ENCODE data around the gene ICA1. TPM values are rescaled to one million over a fixed set of nuclear protein-coding genes. Genes with fewer than 3 reads are reported as not detected.

Gene ICA1
- total RNA-seq, 1 donor from 2014 or later = 27.0 TPM

DNA sequence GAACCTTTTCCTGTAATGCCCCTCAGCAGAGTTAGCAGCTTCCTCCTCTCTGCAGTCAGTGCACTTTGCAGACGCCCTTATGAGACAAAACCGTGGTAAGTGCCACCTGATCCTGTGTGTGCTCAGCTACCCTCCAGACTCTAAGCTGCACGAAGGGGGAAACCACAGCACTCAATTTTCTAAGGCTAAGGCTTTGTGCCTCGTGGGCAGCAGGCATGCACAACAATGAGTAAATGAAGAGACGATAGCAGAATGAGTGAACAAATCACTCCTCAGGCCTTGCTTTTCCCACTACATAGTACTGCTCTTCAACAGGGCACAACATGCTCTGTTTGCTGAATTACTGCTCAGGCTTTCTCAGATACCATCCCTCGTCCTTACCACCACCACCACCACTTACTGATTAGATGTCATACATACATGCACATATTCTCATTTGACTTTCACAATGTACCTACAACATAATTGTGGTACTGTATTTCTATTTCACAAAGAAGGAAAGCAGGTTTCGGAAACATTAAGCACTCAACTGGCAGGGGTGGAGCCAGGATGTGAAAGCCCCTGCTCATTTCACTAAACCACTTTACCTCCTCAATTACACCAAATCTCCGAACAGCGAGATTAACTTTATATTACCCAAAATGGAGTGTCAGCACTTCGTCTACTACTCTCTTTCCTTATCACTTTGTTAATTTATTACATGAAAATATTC is 85.4 kb downstream of the ICA1 start:
- intact Hi-C loops (cut with DNase I) = no loop called here
- peak; percentile 57 for ATAC-seq
- DNase-seq (ENCODE audit: low spot score) = no peak

DNA sequence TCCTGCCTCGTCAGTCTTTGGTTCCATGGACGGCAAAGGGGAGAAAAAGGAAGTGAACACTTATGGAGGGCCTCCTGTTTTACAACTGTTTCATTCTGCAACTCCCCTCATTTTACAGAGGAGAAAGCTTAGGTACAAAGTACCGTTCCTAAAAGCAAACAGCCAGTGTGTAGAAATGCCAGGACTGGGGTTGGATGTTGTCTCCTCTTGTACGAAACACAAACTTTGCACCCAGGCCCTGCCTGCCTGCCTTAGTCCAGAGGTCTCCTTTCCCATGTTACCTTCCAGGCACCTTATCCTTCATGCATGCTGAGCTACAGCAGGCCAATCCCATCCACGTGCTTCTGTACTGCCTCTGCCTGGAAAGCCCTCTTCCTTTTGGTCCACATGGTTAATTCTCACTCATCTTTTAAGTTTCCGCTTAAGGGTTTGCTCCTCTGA is 86.0 kb downstream of the ICA1 start:
- ATAC-seq (no peak), DNase-seq (ENCODE audit: low spot score) (no peak)
- intact Hi-C loops (cut with DNase I) = no loop called here

DNA sequence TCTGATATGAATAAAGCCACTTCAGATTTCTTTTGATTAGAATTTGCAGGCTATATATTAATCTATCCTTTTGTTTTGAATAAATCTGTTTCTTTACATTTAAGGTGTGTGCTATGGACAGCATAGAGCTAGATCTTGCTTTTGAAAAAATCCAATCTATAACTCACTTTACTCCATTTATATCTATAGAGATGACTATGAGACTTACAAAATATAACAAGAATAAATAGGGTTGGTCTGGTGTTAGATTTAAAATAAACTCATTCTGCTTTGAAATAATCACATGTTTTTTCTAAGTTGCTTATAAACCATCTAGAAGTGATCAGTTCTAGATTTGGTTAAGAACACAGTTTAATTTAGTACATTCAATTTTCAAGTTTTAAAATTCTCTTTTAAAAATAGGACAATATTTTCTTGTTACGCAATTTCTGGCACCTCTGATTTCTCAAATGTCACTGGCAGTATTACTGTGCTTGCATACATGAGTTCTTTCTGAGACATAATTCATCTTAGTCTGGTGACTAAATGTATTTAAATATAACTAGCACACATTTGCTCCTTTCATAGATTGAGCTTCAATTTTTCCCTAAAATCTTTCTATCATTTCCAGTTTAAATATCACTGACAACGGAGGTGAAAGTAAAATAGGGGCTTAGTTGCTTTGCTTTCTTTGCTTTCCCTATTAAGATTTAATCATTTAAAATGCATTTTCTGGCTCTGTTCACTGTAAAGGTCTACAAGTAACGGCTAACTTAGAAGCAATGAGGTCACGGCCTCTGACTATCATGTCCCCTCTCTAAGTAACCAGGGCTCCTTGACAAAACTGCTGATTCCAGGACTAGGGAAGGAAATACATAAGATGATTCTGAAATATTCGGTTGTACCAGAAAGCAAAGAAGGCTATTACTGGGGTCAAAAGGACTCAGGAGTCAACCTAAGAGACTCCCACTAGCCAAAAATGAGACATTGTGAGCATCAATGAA is 89.3 kb downstream of the ICA1 start:
- intact Hi-C loops (cut with DNase I) = loop anchor here (5.0 kb wide), 1 partner anchor 180 kb away; no protein-coding TSS in a partner anchor
- ATAC-seq = no peak
- DNase-seq (ENCODE audit: low spot score) = no peak

DNA sequence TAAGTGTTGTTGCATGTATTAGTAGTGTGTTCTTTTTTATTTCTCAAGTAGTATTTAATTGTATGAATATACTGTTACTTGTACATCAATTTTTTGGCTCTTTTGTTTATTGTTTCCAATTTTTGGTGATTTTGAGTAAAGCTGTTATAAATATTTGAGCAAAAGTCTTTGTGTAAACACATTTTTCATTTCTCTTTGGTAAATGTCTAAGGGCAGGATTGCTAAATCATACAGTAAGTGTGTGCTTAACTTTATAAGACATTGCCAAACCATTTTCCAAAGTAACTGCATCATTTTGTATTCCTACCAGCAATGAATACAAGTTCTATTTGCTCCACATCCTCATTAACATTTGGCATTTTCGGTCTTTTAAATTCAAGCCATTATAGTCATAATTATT is 92.8 kb downstream of the ICA1 start:
- intact Hi-C loops (cut with DNase I) = no loop called here
- DNase-seq (ENCODE audit: low spot score) = no peak
- no peak for ATAC-seq

DNA sequence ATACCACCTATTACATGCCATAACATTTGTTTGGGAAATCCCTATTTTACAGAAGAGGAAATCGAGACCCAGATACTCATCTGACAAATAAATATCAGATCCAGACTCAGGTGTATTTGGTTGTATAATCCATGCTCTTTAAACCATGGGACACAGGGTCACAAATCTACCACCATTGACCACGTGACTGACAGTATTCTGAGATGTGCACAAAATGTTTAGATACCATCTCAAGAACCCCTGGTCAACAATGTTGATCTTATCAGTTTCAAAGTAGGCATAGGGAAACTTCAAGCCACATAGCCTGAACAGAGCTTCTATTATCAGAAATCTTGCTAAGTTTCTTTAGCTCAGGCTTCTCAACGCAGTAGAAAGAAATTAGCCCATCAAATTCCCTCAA is 93.6 kb downstream of the ICA1 start:
- intact Hi-C loops (cut with DNase I) = no loop called here
- DNase-seq (ENCODE audit: low spot score) (no peak), ATAC-seq (no peak)

DNA sequence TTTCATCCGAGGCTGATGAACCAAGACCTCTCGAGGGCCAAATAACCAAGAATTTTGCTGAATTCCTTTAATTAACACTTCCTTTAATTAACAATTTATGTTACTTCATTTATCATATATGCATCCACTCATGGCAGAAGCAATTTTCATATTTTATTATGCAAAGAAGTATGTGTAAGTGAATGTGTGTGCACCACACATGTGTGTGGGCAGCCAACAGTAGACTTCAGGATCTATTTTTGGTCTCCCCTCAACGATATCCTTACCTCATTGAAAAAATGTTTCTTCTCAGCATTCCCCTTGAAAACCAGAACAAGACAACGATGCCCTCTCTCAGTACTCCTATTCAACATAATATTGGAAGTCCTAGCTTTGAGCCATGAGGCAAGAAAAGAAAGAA is 96.8 kb downstream of the ICA1 start:
- intact Hi-C loops (cut with DNase I) = no loop called here
- DNase-seq (ENCODE audit: low spot score) (no peak), ATAC-seq (no peak)

DNA sequence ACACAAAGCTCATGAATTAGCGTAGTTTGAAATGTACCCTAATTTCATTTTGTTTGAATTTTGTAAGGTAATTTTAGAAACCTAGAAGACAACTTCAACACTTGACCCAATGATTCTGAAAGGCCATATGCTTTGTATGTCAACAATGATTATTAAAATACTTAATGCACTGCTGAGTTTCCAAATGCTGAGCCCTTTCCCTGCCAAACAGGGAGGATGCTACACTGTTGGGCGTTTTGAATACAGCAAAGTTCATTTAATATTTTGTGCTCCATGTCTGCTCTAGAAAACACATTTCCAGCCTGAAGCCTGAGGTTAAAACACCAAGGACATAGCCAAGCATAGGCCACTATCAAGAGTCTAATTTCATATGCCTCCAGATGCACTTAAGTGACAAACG is 99.8 kb downstream of the ICA1 start:
- ATAC-seq = no peak
- intact Hi-C loops (cut with DNase I) = no loop called here
- no peak for DNase-seq (ENCODE audit: low spot score)

DNA sequence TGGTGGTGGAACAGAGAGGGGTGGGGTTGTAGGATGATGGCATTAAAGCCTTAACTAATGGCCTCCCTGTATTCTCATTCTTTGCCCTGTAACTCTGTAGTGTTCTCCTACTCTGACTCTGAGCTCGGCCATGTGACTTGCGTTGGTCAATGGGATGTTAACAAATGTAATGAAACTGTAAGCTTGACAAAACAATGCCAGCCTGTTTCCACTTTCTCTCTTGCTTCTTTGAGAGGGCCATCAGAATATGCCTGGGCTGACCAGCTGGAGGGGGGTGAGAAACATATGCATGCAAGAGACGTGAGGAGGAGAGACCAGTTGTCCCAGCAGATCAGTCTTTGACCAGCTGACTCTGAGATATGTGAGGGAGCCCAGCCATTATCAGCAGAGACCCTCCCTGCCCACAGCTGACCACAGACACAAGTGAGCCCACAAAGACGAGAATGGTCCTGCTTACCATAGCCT is 100.6 kb downstream of the ICA1 start:
- DNase-seq (ENCODE audit: low spot score) (no peak), ATAC-seq (no peak)
- intact Hi-C loops (cut with DNase I) = no loop called here

DNA sequence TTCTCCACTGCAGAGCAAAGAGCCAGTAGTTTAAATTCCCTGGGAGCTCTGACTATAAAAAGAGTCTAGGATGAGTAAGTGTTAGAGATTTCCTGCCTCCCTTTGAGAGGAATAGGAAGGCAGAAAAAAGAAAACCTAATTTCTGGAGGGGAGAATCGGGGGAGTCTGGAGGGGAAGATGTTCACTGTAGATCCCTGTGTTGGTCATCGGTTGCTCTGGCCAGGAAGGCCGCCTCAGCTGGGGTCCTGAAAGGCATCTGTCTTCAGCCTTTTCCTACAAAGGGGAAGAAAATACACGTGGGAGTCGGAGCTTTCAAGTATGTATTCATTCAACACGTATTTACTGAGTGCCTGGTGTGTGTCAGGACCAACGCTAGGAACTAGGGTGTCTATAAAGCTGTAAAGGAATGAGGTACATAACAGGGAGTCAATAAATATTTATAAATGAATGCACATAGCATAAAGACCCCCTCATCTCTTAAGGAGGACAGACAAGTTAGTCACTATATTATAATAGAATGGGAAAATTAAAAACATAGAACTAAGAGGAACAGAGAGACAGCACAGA is 101.1 kb downstream of the ICA1 start:
- no peak for DNase-seq (ENCODE audit: low spot score)
- ATAC-seq = no peak
- intact Hi-C loops (cut with DNase I) = no loop called here

DNA sequence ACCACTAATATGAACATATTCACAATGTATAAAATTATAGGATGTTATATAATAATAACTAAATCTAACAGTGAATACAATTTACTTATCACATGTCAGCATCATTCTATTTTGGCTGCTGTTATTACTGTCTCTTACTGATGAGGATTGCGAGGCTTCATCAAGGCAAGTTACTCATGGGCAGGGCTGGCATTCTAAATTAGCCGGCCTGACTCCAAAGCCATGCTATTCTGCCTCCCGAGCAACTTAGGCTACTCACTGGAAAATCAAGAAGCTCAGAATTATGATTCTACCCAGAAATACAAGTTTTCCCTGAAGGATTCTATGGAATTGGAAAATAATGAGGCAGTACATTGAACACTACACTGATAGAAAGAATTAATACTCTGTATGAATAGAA is 101.7 kb downstream of the ICA1 start:
- intact Hi-C loops (cut with DNase I) = no loop called here
- no peak for ATAC-seq
- no peak for DNase-seq (ENCODE audit: low spot score)

DNA sequence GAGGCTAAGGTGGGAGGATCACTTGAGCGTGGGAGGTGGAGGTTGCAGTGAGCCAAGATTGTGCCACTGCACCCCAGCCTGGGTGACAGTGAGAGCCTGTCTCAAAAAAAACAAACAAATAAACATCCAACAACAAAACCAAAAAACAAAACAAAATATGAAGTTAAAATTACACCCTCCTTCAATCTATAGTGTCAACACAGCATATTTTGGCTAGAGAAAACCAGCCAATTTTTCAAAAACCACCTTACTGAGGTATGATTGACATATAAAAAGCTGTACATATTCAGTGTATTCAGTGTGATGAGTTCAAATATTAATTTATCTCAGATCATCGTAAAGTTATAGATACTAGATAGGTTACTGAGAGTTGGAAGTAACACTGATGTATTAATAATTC is 102.4 kb downstream of the ICA1 start:
- intact Hi-C loops (cut with DNase I) = no loop called here
- DNase-seq (ENCODE audit: low spot score) = no peak
- ATAC-seq = no peak

DNA sequence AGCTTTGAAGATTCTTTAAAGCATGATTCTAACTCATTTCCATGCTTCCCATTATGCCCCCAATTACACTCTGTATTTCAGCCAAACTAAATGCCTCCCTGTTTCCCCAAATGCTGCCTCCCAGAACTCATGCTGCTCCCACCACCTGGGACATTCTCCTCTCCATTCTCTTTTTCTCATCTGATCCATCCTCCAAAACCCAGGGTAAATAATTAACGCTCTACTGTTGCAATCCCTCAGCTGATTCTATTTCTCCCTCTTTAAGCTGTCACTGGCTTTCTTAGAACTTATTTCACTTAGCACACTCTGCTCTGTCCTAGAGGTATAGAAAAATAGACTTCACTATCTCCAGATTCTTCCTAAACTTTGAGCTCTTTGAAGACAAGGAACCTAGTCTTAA is 104.7 kb downstream of the ICA1 start:
- ATAC-seq (no peak), DNase-seq (ENCODE audit: low spot score) (no peak)
- intact Hi-C loops (cut with DNase I) = no loop called here

DNA sequence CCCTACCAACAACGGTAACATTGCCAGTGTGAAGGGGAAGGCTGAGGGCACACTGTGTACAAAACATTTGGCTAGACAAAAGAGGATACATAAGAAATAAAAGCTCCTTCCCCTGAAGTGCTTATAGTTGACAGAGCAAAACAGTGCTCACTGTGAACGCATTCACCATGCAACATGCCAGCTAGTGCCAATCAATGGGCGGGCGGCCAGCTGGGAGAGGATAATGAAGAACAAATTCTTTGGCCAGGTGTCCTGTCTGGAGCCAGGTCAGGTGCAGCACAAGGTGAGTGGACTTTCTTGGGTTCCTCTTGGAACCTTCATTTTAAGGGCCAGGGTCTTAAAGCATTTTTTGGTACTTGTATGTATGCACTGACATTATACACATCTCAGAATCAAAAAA is 106.1 kb downstream of the ICA1 start:
- DNase-seq (ENCODE audit: low spot score) = no peak

DNA sequence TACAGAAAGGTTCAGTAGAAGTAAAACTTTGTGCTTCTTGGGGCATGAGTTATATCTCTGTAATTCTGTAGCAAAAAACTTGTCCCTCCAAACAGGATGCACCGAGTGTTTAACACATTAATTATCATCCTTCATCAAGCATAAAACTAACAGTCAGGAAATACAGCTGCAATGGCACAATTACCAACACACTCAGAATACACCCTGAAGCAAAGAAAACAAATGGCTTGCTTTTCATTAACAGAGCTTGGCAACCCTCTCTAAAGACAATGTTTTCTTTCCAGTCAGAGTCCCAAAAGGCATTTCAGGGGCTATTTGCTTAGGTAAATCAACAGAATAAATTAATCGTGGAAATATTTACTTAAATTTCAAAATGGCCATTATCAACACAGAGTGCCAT is 107.7 kb downstream of the ICA1 start:
- intact Hi-C loops (cut with DNase I) = no loop called here
- no peak for ATAC-seq
- no peak for DNase-seq (ENCODE audit: low spot score)

More for the DNA sequence above, 106.1 kb downstream of the ICA1 start:
- ATAC-seq = no peak
- intact Hi-C loops (cut with DNase I) = no loop called here

DNA sequence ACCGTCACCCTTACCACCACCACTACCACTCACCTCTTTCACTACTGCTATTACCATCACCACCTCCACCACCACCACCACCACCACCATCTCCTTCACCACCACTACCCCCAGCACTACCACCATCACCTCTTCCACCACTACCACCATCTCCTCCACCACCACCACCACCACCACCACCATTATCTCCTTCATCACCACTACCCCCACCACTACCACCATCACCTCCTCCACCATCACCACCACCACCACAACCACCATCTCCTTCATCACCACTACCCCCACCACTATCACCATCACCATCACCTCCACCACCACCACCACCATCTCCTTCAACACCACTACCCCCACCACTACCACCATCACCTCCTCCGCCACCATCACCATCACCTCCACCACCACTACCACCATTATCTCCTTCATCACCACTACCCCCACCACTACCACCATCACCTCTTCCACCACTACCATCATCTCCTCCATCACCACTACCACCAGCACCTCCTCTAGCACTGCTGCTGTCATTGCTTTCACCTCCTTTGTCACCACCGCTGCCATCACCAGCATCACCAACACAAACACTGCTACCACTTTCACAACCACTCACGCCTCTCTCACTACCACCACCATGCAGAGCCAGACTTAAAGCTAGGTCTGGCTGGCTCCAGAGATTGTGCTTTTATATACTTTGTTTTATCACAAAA is 109.3 kb downstream of the ICA1 start:
- intact Hi-C loops (cut with DNase I) = no loop called here
- peak; percentile 55 for ATAC-seq
- DNase-seq (ENCODE audit: low spot score) = no peak

DNA sequence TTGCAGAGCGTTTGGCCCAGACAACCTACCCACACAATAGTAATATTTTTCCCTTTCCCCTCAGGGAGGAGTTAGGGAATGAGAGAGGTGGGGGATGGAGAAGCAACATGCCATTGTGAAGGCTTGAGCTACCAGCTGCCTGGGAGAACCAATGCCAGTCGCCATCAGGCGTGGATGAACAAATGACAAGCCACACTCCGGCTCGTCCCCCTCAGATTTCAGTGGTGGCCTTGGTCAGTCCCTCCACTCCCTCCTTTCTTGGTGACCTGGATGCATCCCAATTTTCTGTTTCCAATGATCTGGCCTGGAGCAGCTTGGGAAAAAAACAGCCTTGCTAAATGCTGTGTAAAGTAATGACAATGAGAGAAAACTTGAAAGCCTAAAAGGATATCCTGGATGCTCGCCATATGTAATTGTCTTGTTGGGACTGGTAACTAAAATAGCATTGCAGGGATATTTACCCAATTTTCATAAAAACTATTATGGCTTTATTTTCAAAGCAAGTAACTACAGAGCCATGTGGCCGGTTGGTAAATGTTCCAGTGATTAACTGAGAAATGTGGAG is 110.7 kb downstream of the ICA1 start:
- DNase-seq (ENCODE audit: low spot score) (no peak), ATAC-seq (peak; percentile 46)
- intact Hi-C loops (cut with DNase I) = no loop called here

DNA sequence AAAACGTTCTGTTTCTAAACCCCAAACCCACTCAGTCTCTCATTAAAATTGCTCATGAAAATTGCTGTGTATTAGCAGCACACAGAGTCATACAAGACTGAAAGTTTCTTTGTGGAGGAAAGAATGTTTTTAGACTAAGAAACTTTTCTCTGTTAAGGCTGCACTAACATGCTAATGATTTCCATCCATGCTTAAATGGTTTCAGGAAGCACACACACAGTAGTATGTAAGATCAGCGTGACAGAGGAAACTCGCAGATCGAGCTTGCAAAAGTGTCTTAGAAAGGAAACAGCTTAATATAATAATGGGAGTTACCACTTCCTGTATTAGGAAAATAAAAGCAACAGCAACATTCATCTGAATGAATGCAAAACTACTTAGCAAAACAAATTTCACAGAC is 112.7 kb downstream of the ICA1 start:
- DNase-seq (ENCODE audit: low spot score) (no peak), ATAC-seq (peak; percentile 24)
- intact Hi-C loops (cut with DNase I) = no loop called here

DNA sequence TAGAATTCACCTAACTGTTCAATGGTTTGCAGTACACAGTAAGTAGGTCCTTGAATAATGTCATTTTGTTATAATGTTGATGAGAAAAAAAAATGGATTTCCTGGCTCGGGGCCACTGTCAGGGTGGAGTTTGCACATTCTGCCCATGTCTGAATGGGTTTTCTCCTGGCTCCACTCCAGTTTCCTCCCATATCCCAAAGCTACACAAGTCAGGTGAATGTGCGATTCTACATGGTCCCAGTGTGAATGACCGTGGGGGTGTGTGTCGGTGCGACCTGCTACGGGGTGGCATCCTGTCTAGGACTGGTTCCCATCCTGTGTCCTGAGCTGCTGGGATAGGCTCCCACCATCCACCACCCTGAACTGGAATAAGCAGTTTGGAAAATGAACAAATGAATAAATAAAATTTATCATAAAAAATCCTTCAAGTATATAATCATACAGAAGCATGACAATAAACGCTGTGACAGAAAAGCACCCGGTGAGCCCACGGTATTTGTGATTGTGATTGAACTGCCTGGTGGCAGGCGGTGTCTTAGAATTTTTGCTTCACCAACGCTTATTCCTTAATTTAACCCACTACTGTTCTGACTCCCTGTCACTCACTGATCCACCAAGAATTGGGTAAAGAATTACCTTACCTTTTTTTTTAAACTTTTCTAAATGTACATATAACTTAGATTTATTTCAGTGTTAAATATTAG is 114.1 kb downstream of the ICA1 start:
- ATAC-seq = no peak
- DNase-seq (ENCODE audit: low spot score) = no peak
- intact Hi-C loops (cut with DNase I) = no loop called here

Measured in sciatic nerve (tissue), 2 donors.